Esophagus muscularis mucosa (tissue), 4 donors: ENCODE measurements around the gene ZMYM4. TPM values are rescaled to one million over a fixed set of nuclear protein-coding genes. Genes with fewer than 3 reads are reported as not detected.

Experiments
- DNase-seq: peaks from one replicate; pipeline ENCODE4 v3.0.0-alpha.2; 2017; ENCODE audit errors: extremely low spot score
- H3K27ac ChIP-seq, 4 donors: fragments of 200-600 bp; sonication (generic); replicated peaks in 1 of 4; 1 replicate in 3 of 4; 2 replicates in 1 of 4; pipeline ENCODE4 v1.5.1; 2016 to 2019; ENCODE audit warnings: mild to moderate bottlenecking in 1 of 4
- H3K27me3 ChIP-seq, 4 donors: fragments of 200-600 bp; sonication (generic); one replicate each; pipeline versions ENCODE4 v1.5.1 to v1.6.0; 2016 to 2019
- H3K36me3 ChIP-seq, 4 donors: fragments of 200-600 bp; sonication (generic); one replicate each; pipeline ENCODE4 v1.5.1; 2016 to 2019
- H3K4me1 ChIP-seq, 4 donors: fragments of 200-600 bp; sonication (generic); one replicate each; pipeline ENCODE4 v1.5.1; 2016 to 2019
- H3K4me3 ChIP-seq, 4 donors: fragments of 200-600 bp; sonication (generic); 1 replicate in 2 of 4; 2 replicates in 2 of 4; pipeline ENCODE4 v1.5.1; 2016 to 2019; ENCODE audit warnings: mild to moderate bottlenecking in 4 of 4, moderate library complexity in 1 of 4
- H3K9me3 ChIP-seq, 4 donors: fragments of 200-600 bp; sonication (generic); 1 replicate in 3 of 4; 2 replicates in 1 of 4; pipeline ENCODE4 v1.5.1; 2016 to 2019
- EP300 ChIP-seq: sonication (generic); formaldehyde crosslinking; IDR thresholded peaks from one replicate; pipeline ENCODE4 v1.6.1; 2017; ENCODE audit warnings: antibody characterized with exemption
- POLR2A ChIP-seq: fragments of 450-650 bp; IDR thresholded peaks from one replicate; pipeline ENCODE4 v1.6.1; 2017; ENCODE audit warnings: antibody characterized with exemption, moderate library complexity, mild to moderate bottlenecking, low read depth
- POLR2AphosphoS5 ChIP-seq, 2 donors: sonication (generic); formaldehyde crosslinking; IDR thresholded peaks; one replicate each; pipeline ENCODE4 v1.6.1; 2017; ENCODE audit warnings: antibody characterized with exemption in 2 of 2
- WGBS: methylation state at CpG from one replicate; pipeline ENCODE4 v1.1.5; 2018; 5-methylcytosine and 5-hydroxymethylcytosine counted together
- intact Hi-C: fragments of 100-400 bp; cut with DNase I; formaldehyde crosslinking; loops from one replicate; pipeline ENCODE4 v1.15.1; 2023
- total RNA-seq, 4 donors: library from RNA; depleted of rRNA; stranded (reverse); fragments of >200 nt; gene quantifications; one replicate each; pipeline versions ENCODE4 v1.1.0 to v1.2.1, GENCODE V29; 2016
- TF ChIP-seq, protein P1 (sequence below), 3 experiments: fragments of 200-600 bp in 2 of 3; fragments of 450-650 bp in 1 of 3; sonication (generic) in 2 of 3; IDR thresholded peaks; one replicate each; pipeline ENCODE4 v1.5.1; 2017 to 2019; ENCODE audit warnings: antibody characterized with exemption in 3 of 3, mild to moderate bottlenecking in 2 of 3, moderate library complexity in 1 of 3

Gene ZMYM4
- total RNA-seq, result 10 to 100 TPM; 24.6 to 32.0 (median 27.3) TPM

DNA sequence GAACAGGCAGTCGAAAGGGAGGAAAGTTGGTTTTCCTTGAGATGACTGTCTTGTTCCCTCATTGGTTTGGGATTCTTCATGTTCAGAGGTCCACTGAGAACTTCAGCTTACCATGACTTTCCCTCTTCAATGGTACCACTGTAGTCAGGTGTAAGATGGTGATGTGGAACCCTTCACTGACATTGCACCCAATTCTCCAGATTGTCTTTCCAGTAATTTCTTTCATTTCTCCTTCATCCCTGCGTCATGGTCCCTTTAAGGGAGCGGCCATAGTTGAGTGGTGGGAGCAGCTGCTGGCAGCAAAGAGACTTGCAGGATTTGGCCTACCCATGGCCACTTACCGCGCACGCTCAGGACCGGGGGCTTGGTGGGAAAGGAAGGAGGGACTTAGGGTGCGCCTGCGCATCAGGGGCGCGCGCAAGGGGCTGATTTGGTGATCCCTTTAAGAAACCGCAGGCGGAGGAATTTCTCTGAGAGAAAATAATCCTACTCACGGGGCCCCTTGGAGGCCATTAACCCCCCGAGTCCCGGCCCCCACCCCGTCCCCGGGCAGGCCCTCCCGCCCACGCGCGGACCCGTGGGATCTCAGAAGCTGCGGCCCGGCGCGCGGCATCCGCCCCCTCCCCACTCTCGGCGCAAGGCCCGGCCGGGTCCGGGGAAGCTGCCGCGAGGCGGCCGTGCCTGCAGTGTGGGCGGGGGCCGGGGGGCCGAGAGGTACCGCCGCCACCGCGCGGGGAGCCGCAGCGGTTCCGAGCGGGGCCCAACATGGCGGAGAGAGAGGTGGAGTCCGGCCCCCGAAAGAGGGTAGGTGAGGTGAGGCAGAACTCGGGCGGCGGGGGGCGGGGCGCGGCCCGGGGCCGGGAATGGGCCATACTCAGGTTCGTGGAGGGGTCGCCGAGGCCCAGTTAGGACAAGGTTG is at the start of gene ZMYM4:
Gene ZMYM4, plus strand, starts transcription at position 428 of the 919 bp plus-strand sequence. Its CDS starts 338 bp downstream, at position 766.
- Histone ChIP-seq H3K27ac (peak within 1 kb of the TSS; percentile 86 to 93 (median 92)), H3K4me3 (peak within 1 kb of the TSS; percentile 76 to 99 (median 98)), H3K9me3 (no peaks in the 10 kb centered on the region), H3K4me1 (peaks cover 6 to 29% (median 26%) of the 10 kb centered on the region in 4 donors), H3K27me3 (no peaks in the 10 kb centered on the region), H3K36me3 (no peaks in the 10 kb centered on the region)
- peak; percentile 46 to 83 for TF ChIP-seq POLR2AphosphoS5 (IDR thresholded peaks at IDR 0.05)
- TF ChIP-seq, protein P1, sequence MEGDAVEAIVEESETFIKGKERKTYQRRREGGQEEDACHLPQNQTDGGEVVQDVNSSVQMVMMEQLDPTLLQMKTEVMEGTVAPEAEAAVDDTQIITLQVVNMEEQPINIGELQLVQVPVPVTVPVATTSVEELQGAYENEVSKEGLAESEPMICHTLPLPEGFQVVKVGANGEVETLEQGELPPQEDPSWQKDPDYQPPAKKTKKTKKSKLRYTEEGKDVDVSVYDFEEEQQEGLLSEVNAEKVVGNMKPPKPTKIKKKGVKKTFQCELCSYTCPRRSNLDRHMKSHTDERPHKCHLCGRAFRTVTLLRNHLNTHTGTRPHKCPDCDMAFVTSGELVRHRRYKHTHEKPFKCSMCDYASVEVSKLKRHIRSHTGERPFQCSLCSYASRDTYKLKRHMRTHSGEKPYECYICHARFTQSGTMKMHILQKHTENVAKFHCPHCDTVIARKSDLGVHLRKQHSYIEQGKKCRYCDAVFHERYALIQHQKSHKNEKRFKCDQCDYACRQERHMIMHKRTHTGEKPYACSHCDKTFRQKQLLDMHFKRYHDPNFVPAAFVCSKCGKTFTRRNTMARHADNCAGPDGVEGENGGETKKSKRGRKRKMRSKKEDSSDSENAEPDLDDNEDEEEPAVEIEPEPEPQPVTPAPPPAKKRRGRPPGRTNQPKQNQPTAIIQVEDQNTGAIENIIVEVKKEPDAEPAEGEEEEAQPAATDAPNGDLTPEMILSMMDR (IDR thresholded peaks at IDR 0.05), result peak in 2 of 3 experiments; percentile 1 to 5
- no peak for TF ChIP-seq POLR2A
- intact Hi-C loops, result no loop called here
- peak; percentile 94 for DNase-seq
- WGBS, result 7% methylated on average over 12 of the region's 65 CpGs

- TF ChIP-seq, protein P1 (IDR thresholded peaks at IDR 0.05), result peak in 1 of 3 experiments; percentile 21
- TF ChIP-seq POLR2A, result no peak
- 50% methylated on average over 2 of the region's 2 CpGs for WGBS
- Histone ChIP-seq H3K4me3 (no peak overlapping the region), H3K27me3 (no peaks in the 10 kb centered on the region), H3K9me3 (no peaks in the 10 kb centered on the region), H3K4me1 (peaks cover 0 to 22% (median 13%) of the 10 kb centered on the region in 4 donors), H3K36me3 (no peaks in the 10 kb centered on the region), H3K27ac (no peak overlapping the region)
- no peak for DNase-seq
- intact Hi-C loops, result no loop called here
Measured at GRCh38 chr1:35220976-35221375, 47.5 kb upstream of the ZMYM4 start.

- H3K27me3 ChIP-seq, result no peaks in the 10 kb centered on the region
- peaks cover 0 to 22% (median 13%) of the 10 kb centered on the region in 4 donors for H3K4me1 ChIP-seq
- H3K27ac ChIP-seq, result peak overlapping the region; percentile 22 to 45 (median 34)
- no peaks in the 10 kb centered on the region for H3K36me3 ChIP-seq
- no peak for DNase-seq
- intact Hi-C loops, result no loop called here
- no peak overlapping the region for H3K4me3 ChIP-seq
- no peaks in the 10 kb centered on the region for H3K9me3 ChIP-seq
- WGBS, result 44% methylated on average over 6 of the region's 6 CpGs
- no peak for TF ChIP-seq POLR2A
- TF ChIP-seq, protein P1 (IDR thresholded peaks at IDR 0.05), result no peak
- TF ChIP-seq POLR2AphosphoS5 (IDR thresholded peaks at IDR 0.05), result peak in 1 of 2 donors; percentile 14
- TF ChIP-seq EP300, result no peak
Measured at GRCh38 chr1:35222322-35223083, 46.0 kb upstream of the ZMYM4 start.

DNA sequence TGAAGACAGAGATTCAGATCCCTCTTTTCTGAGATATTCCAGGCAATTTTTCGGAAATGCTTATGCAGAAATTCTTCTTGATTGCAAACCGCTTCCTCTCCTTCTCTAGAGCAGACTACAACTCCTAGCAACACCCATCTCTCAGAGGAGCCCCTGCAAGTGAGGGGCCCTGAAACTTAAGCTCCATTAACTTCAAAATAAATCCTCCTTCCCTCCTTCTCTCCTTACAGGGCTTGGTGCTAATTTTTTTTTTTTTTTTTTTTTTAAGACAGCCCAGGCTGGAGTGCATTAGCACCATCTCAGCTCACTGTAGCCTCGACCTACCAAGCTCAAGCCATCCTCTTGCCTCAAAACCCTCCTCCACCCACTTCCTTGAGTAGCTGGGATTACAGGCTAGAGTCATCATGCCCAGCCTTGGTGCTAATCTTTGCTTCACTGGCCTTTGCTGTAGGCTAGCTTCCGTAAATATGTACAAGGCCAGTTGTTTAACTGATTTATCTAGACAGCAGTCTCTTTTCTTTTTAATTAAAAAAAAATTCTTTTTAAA is 45.4 kb upstream of the ZMYM4 start:
- Histone ChIP-seq H3K27ac (peak overlapping the region in 3 of 4 donors; percentile 17 to 48 (median 42)), H3K4me3 (no peak overlapping the region), H3K9me3 (no peaks in the 10 kb centered on the region), H3K36me3 (no peaks in the 10 kb centered on the region), H3K27me3 (no peaks in the 10 kb centered on the region), H3K4me1 (peaks cover 0 to 22% (median 13%) of the 10 kb centered on the region in 4 donors)
- intact Hi-C loops, result no loop called here
- WGBS, result 63% methylated on average over 4 of the region's 4 CpGs
- DNase-seq, result no peak
- TF ChIP-seq EP300 (no peak), POLR2AphosphoS5 (IDR thresholded peaks at IDR 0.05) (no peak), POLR2A (no peak)
- TF ChIP-seq, protein P1 (IDR thresholded peaks at IDR 0.05), result no peak
